ENCODE data around the gene CTRB2.
"Not testable (repeated sequence)": the region's sequence is repeated elsewhere in the genome, so short reads cannot be mapped to it uniquely, and the experiment has no call there.

CTRB2 gene

GRCh38 chr16:75205961-75206748 is 806 bp downstream of the CTRB2 start:
- not testable (repeated sequence) for DNase-seq (ENCODE audit: low read depth in 2 of 2)

DNA sequence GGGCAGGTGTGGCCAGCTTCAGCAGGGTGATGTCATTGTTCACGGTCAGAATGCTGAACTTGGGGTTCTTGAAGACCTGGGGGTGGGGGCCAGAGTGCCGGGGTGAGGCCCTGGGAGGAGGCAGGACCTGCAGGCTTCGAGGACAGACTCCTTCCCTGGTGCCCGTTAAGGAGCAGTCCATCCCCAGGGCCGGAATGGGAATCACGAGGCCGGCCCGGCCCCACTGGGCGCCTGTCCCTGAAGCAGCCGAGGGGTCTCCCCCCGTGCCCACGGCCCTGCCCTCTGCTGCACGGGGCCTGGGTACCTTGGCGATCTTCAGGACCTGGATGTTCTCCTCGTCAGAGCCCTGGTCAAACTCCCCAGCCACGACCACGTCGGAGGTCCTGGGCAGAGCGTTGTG is 1.5 kb downstream of the CTRB2 start:
- DNase-seq (ENCODE audit: low read depth in 2 of 2) = not testable (repeated sequence)

DNA sequence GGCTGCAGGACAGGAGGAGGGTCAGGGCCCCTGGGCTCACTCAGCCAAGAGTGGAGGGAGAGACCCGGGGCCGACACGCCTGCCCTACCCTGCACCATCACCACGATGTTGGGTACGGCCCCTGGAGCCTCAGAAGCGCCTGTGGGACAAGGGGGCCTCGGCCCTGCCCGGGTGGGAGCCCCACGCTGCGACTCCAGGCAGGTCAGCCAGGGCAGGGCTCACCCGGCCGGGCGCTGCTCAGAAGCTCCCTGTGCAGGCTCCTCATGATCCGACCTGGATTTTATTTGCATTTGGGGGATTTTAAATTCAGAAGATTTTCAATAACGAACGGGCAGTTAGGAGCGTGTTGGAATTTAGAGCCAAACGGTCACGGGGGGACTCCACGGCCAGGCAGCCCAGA is 2.1 kb downstream of the CTRB2 start:
- not testable (repeated sequence) for DNase-seq (ENCODE audit: low read depth in 2 of 2)

- no peak for DNase-seq (ENCODE audit: low read depth in 2 of 2)
These were observed 2.6 kb downstream of the CTRB2 start for GRCh38 chr16:75204410-75204758.

DNA sequence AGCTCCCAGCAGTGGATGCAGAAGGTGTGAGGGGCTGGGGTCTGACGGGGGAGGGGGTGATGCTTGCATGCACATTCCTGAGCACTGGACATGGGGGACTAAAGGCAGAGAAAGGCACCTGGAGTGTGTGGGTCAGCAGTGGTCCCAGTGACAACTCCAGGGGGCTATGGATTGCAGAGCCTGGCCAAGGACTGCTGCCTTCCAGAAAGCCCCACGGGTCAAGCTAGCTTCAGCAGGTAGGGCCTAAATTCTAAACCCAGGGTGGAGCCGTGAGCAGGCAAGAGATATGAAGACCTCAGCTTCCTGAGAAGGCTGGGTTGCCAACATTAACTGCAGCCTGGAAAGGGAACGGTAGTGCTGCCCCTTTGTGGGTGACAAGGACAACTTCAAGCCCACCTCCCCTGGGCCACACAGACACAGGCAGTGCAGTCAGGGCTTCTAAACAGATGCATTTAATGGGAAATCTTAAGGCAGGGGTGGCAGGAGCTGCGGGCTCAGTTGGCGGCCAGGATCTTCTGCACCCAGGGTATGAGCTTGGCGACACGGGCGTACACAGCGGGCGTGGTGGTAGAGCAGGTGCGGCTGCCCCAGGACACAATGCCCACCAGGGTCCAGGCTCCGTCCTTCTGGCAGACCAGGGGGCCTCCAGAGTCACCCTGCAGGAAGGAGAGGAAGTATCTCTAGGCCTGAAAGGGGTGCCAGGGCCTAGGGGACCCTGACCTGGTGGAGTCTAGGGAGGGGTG is 3.1 kb downstream of the CTRB2 start:
- no peak for DNase-seq (ENCODE audit: low read depth in 2 of 2)

GRCh38 chr16:75203096-75203495 is 3.9 kb downstream of the CTRB2 start:
- DNase-seq (ENCODE audit: low read depth in 2 of 2) = no peak

DNA sequence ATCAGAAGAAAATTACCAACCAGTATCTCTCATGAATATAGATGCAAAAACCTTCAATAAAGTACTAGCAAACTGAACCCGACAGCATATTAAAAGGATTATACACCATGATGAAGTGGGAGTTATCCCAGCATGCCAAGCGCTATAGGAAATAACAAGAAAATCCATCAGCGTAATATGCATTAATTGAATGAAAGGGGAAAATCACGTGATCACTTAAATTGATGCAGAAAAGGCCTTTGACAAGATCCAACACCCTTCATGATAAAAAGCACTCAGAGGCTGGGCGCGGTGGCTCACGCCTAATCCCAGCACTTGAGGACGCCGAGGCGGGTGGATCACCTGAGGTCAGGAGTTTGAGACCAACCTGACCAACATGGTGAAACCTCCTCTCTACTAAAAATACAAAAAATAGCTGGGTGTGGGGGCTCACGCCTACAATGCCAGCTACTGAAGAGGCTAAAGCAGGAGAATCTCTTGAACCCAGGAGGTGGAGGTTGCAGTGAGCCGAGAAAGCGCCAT is 4.8 kb downstream of the CTRB2 start:
- no peak for DNase-seq (ENCODE audit: low read depth in 2 of 2)

DNA sequence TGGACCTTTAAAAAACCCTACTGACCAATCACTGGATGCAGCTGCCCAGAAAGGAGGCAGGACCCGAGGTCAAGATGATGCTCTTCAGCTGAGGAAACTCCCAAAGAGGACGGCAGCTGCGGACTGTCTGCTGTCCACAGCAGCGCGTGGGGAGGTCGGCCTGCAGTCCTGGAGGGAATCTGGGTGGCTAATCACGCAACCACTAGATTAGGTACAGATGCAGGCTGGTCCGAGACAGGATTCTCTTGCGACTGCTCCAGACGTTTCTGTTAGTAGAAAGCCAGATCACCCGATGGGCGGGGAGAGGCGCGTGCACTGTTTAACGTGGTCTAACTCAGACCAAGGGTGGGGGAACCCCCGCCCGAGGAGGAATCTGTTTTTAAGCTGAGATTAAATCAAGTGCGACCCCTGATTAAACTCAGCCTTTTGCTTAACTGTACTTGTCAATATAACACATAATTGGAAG is 8.8 kb downstream of the CTRB2 start:
- DNase-seq (ENCODE audit: low read depth in 2 of 2) = no peak

- DNase-seq (ENCODE audit: low read depth in 2 of 2) = no peak
These were observed 9.3 kb downstream of the CTRB2 start for GRCh38 chr16:75197522-75198134.

GRCh38 chr16:75196836-75197235 is 10.1 kb downstream of the CTRB2 start:
- no peak for DNase-seq (ENCODE audit: low read depth in 2 of 2)

DNA sequence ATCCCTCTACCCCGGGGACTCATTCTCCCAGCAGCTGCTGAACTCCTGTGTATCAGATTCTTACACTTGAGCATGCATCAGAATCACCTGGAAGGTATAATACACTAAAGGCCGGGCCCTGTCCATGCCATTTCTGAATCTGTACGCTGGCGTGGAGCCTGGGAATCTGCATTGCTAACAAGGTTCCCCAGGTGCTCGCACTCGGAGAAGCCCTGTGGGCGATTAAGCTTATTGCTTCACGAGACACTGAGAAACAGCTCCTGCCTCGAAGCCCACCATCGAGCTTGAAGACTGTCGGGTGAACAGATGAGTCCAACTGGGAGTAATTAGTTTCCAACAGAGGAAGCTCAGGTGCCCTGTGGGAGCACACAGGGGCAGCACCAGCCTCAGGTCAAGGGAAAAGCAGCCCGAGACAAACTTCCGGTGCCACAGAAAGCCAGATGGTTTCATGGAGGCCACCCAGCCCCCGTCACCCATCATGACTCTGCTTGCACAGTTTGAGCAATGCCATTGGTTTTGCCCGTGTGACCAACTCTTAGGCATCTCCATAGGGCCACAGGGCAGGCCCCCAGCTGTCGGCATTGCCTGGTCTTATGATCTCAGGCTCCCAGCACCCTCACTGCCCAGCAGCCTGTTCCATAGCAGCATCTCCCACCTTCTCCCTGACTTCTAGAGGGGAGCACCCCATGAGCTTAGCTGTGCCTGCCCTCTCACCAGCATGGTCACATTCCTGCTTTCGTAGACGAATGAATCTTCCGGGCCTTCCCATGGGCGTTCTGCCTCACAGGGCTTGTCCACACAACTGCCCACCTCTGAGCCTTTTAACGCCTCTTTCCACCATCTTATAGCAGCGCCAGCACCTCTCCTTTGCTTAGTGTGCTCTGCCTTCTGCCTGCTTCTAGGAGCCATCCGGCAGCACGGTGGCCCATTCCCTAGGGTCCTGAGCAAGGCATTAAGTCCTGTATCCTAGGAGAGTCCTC is 10.9 kb downstream of the CTRB2 start:
- no peak for DNase-seq (ENCODE audit: low read depth in 2 of 2)

- DNase-seq (ENCODE audit: low read depth in 2 of 2) = no peak
These were observed 13.1 kb downstream of the CTRB2 start for GRCh38 chr16:75193730-75194444.

DNA sequence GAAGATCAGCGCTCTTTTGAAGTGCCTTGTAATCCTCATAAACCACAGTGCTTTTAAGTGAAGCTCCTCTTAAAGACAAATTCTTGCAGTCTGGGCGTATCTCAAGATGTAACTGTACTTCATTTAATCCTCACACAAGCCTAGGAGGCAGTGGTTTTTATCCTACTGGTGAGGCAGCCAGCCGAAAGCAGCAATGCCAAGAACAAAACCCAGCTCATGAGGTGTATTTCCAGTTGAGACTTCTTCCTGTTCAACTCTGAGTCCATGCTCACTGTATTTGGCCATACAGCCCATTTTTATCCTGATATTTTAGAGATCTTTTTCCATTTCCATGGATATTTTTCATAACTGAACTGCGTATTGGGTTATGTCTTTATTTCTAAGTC is 13.7 kb downstream of the CTRB2 start:
- DNase-seq (ENCODE audit: low read depth in 2 of 2) = no peak

DNA sequence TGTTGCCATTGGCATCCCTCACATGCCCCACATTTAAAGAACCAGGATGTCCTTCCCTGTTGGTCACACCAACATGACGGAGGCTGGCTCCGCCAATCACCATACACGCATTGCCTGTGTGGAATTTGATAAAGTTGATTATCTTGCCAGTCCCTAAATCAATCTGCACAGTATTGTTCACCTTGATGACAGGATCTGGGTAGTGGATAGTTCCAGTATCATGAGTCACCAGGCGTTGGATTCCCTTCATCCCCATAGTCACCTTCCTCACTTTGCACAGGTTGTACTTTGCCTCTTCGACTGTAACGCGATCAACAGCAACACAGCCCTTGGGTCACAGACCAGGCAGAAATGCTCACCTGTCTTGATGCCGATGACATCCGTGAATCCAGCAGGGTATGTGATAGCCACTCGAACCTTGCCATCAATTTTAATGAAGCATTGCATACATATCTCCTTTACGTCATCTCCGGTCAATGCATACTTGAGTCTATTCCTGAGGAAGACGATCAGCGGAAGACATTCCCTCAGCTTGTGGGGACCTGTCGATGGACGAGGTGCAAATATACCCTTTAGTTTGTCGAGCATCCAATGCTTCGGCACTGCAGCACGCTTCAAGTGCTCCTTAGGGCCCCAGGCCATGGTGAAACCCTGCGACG is 14.2 kb downstream of the CTRB2 start:
- DNase-seq (ENCODE audit: low read depth in 2 of 2) = no peak

- no peak for DNase-seq (ENCODE audit: low read depth in 2 of 2)
These were observed 17.2 kb downstream of the CTRB2 start for GRCh38 chr16:75189638-75190245.

DNA sequence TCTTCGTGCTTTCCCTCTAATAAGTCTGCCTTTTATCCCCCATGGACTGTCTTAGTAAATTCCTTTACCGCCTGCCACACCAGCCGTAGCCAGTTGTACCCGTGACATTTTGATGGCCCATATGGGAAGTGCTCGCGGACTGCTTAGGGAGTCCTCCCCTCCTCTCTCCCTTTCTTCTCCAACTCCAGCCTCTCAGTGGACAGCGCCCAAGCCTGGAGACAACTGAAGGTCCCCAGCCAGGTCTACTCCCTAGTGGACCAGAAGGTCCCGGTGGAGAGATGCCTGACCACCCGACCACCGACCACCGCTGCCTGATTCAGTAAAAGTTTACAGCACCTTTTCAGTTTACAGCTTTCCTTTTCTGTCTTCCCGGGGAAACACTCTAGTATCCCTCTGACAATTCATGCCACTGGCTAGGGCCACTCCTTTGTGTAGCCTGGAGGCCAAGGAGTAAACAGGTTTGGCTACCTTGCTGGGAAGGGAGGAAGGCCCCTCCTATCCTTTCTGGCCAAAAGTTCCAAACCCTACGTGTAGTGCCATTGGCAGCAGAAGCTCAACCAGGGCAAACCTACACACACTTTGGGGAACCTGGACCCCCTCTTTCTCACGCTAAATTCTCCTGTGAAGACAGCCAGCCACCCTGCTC is 18.0 kb downstream of the CTRB2 start:
- DNase-seq (ENCODE audit: low read depth in 2 of 2) = no peak

DNA sequence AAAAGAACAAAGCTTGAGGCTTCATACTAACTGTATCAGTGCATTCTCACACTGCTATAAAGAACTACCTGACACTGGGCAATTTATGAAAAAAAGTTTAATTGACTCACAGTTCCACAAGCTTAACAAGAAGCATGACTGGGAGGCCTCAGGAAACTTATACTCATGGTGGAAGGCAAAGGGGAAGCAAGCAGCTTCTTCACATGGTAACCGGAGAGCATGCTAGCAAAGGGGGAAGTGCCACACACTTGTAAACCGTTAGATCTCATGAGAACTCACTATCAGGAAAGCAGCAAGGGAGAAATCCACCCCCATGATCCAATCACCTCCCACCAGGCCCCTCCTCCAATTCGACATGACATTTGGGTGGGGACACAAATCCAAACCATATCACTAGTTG is 25.3 kb downstream of the CTRB2 start:
- no peak for DNase-seq (ENCODE audit: low read depth in 2 of 2)

GRCh38 chr16:75179208-75179607 is 27.8 kb downstream of the CTRB2 start:
- no peak for DNase-seq (ENCODE audit: low read depth in 2 of 2)

DNA sequence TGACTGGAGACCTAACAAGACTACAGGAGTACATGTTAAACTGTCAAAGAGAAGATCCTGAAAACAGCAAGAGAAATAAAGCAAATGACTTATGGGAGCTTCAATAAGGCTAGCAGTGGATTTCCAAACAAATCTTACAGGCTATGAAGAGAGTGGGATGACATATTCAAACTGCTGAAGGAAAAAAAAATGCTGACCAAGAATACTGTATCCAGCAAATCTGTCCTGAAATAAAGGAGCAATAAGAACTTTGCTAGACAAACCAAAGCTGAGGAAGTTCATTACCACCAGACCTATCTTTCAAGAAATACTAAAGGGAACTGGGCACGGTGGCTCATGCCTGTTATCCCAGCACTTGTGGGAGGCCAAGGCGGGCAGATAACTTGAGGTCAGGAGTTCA is 30.0 kb downstream of the CTRB2 start:
- DNase-seq (ENCODE audit: low read depth in 2 of 2) = no peak

Data from stimulated activated CD4-positive, alpha-beta T cell treated with anti-CD3 and anti-CD28 coated beads, Interleukin-1b, Interleukin-23, amount 100 ng/mL, for 1 hour (primary cell).